GM10248 (cell line): ENCODE data around the gene MSH3.

Experiments
- CTCF ChIA-PET: fragments of 300-600 bp; sonication (Branson Sonifier 250); formaldehyde crosslinking; extraction: SDS; loops from one replicate; lab custom pipeline; 2021; ENCODE audit warnings: antibody characterized with exemption; lab: Yijun Ruan, JAX
- POLR2A ChIA-PET: fragments of 350-650 bp; sonication (Branson Sonifier 250); formaldehyde crosslinking; extraction: SDS; loops from one replicate; lab custom pipeline; 2020; ENCODE audit warnings: antibody characterized with exemption; lab: Yijun Ruan, JAX
- DNase-seq: peaks from one replicate; pipeline ENCODE4 v3.0.0; 2012; ENCODE audit errors: extremely low spot score
- CTCF ChIP-seq: IDR thresholded peaks from 2 replicates; pipeline ENCODE4 v1.5.1; 2012; ENCODE audit warnings: mild to moderate bottlenecking, low read depth; ENCODE audit errors: extremely low read depth, missing control alignments, control extremely low read depth

Gene MSH3

DNA sequence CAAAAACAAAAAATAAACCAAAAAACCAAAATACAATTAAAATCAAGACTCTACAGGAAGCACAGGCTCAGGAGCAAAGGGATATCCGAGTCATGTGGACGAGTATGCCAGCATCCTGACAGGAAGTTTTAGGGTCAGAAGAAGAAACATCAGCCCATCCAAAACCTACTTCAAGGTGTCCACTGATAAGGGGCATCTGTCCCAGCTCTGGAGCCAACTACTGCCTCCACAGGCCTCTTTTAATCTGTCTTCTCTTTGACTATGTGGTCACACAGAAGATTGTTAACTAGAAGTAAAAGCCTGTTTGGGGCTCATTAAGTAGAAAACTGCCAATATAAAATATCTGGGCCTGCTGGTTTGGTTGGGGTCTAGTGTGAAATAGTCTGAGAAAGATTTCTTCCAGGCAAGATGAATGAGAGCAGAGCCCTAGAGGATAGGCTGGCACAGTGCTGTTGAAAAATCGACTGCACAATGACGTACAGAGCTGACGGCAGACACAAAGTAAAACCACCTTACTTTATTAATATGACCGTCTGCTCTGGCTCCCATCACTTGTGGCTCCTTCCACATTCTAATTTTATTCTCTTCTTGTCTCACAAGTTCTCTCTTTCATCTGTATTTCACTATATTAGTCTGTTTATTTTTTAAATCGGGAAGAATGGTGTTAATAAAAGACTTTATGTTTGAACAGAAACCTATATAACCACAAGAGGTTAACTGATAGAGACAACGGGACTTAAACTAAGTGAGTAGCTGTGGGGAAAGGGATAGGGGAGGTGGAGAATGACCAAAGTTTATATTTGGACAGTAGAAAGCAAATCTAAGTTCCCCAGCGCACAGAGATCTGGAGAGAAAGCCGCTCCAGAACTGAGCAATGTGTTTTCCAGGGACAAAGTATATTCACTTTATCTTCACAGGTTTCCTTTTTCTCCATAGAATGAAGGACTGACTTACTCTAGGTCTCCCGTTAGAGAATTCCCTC is 22.9 kb upstream of the MSH3 start:
- DNase-seq = no peak
- CTCF ChIA-PET = interaction anchor here (1.9 kb wide), 1 partner anchor 41 kb away, joined by 5 read pairs; no protein-coding TSS in a partner anchor
- TF ChIP-seq CTCF = no peak
- POLR2A ChIA-PET = no interaction called here

DNA sequence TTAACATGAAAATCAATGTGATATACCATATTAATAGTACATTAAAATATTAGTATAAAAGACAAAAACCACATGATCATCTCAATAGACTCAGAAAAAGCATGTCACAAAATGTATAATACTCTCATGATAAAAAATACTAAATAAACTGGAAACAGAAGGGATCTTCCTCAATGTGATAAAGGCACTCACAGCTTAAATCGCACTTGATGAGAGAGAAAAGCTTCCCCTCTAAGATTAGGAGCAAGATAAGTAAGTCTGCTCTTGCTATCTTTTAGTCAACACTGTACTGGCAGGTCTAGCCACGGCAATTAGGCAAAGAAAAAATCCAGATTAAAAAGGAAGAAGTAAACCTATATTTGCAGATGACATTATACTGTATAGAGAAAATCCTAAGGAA is 21.8 kb upstream of the MSH3 start:
- POLR2A ChIA-PET = no interaction called here
- DNase-seq = no peak
- TF ChIP-seq CTCF = no peak
- CTCF ChIA-PET = interaction anchor here (1.9 kb wide), 1 partner anchor 40 kb away, joined by 5 read pairs; no protein-coding TSS in a partner anchor

DNA sequence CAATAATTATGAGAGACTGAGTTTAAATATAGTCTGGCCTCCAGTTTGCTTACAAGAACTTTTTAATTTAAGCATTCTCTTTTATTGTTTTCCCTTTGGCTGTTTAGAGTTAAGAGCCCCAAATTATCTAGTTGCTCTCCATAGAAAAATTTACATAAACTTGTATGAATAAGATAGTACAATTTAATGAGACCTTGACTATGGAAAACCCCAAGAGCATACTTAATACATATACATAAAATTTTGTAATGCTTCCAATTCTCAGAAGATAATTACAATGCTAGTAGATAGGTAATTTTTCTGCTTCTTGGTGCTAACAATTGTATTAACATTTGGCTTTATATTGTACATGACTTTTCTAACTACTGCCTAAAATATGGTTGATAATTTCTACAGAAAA is 20.3 kb upstream of the MSH3 start:
- no peak for DNase-seq
- ChIA-PET CTCF (no interaction called here), POLR2A (no interaction called here)
- no peak for TF ChIP-seq CTCF

DNA sequence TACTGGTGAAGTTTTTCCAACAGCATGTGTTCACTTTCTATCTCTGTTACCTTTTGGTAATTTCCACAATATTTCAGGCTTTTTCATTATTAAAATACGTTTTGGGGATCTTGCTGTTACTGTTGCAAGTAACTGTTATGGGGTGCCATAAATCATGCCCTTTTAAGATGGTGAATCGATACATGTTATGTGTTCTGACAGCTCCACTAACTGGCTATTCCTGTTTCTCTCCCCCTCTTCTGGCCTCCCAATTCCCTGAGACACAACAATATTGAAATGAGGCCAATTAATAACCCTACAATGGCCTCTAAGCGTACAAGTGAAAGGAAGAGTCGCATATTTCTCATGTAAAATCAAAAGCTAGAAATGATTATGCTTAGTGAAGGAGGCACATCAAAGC is 13.1 kb upstream of the MSH3 start:
- POLR2A ChIA-PET = no interaction called here
- CTCF ChIA-PET = no interaction called here
- TF ChIP-seq CTCF = no peak
- DNase-seq = no peak

DNA sequence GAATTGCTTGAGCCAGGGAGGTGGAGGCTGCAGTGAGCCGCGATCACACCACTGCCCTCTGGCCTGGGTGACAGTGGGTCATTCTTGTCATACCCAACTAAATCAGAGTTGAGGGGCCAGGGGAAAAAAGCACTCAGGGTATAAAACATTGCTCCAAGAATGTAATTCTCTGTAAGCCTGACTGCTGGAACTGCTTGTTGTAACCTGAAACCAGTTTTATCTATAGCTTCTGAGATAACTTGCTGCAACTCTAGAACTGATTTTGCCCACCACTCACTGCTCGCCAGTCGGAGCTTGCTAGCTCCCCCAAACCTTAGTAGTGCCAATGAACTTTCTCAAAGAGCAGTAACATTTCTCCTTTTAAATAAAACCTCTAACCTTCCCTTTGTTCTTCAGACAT is 9.6 kb upstream of the MSH3 start:
- DNase-seq = no peak
- POLR2A ChIA-PET = no interaction called here
- TF ChIP-seq CTCF = no peak
- CTCF ChIA-PET = no interaction called here

DNA sequence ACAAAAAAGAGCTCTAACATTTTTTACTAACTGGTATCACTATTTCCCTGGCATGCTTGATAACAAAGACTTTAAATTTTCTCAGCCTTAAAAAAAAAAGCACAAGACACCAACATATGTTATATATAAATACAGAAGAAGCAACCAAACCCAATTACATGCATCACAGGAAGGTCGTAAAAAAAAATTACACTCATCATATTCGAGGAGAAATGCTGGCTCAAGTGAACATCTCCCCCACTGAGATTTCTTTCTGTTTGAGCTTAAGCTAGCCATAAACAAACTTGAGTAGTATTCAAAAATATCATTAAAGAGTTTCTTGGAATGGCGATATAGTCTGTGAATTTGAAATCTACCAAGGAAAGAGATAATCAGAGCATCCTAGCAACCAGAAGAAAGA is 7.5 kb upstream of the MSH3 start:
- CTCF ChIA-PET = no interaction called here
- no peak for DNase-seq
- POLR2A ChIA-PET = no interaction called here
- no peak for TF ChIP-seq CTCF
